Measurements from ENCODE around the gene SUCO. TPM values are rescaled to one million over a fixed set of nuclear protein-coding genes. Genes with fewer than 3 reads are reported as not detected.

SUCO gene
- total RNA-seq, 1 donor, result 41.6 TPM

DNA sequence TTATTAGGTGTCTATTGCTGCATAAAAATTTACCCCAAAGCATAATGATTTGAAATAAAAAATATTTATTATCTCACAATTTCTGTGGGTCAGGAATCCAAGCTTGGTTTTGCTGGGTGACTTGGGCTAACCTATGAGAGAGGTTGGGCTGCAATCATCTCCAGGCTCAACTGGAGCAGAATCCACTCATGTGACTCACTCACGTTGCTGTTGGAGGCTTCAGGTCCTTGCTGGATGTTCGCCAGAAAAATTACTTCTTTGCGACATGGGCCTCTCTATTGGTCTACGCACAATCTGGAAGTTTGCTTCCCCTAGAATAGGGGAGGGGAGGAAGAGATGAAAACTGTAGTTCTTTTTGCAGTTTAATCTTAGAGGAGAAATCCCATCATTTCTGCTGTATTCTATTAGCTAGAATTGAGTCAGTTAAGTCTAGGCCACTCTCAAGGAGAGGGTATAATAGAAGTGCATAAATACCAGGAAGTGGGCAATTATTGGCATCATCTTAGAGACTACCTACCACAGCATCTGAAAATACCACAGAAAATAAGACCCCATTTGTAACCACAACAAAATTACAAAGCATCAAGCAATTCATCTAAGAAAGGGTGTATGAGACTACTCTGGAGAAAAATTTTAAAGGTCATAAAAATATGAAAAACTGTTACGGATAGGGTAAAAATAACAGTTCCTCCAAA lies 120.2 kb downstream of the SUCO start:
- H3K4me3 ChIP-seq (ENCODE audit: insufficient read depth, low read length), result no peak overlapping the region
- no peak overlapping the region for H3K27ac ChIP-seq (ENCODE audit: low read depth, low read length)
- peaks cover 7% of the 10 kb centered on the region for H3K4me1 ChIP-seq (ENCODE audit: insufficient read depth, low read length)
- no peaks in the 10 kb centered on the region for H3K9me3 ChIP-seq (ENCODE audit: low read depth, low read length)
- H3K36me3 ChIP-seq (ENCODE audit: insufficient read depth, low read length), result no peaks in the 10 kb centered on the region
- H4K20me1 ChIP-seq (ENCODE audit: insufficient read depth, low read length), result no peaks in the 10 kb centered on the region
- no peak overlapping the region for H3K4me2 ChIP-seq (ENCODE audit: insufficient read depth, low read length)
- H2AFZ ChIP-seq (ENCODE audit: low read length), result no peak overlapping the region
- no peak for DNase-seq (ENCODE audit: insufficient read length, low spot score, missing footprints)
- H3K27me3 ChIP-seq (ENCODE audit: insufficient read depth, low read length), result no peaks in the 10 kb centered on the region
- H3K79me2 ChIP-seq (ENCODE audit: insufficient read depth, low read length), result no peaks in the 10 kb centered on the region
- TF ChIP-seq, protein P1, sequence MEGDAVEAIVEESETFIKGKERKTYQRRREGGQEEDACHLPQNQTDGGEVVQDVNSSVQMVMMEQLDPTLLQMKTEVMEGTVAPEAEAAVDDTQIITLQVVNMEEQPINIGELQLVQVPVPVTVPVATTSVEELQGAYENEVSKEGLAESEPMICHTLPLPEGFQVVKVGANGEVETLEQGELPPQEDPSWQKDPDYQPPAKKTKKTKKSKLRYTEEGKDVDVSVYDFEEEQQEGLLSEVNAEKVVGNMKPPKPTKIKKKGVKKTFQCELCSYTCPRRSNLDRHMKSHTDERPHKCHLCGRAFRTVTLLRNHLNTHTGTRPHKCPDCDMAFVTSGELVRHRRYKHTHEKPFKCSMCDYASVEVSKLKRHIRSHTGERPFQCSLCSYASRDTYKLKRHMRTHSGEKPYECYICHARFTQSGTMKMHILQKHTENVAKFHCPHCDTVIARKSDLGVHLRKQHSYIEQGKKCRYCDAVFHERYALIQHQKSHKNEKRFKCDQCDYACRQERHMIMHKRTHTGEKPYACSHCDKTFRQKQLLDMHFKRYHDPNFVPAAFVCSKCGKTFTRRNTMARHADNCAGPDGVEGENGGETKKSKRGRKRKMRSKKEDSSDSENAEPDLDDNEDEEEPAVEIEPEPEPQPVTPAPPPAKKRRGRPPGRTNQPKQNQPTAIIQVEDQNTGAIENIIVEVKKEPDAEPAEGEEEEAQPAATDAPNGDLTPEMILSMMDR (IDR thresholded peaks at IDR 0.05; ENCODE audit: extremely low read depth, low read depth, low read length), result no peak

DNA sequence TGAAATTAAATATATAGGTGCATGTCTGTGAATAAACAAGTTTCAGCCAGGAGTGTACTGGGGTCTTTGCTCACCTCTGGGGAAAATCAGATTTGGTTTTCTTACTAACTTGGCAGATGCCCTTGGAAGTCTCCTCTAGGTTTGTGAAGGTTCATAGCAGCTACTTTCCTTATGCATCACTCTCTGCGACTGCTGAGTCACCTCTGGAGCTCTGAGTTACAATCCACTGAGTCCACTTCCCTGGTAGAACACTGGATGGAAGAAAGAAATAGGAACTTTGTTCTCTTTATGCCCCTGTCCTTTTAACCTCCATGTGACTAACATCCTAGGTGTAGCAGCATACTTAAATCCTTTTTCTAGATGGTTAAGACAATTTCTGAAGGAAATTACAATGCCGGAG lies 121.6 kb downstream of the SUCO start:
- Histone ChIP-seq H4K20me1 (ENCODE audit: insufficient read depth, low read length) (no peaks in the 10 kb centered on the region), H2AFZ (ENCODE audit: low read length) (no peak overlapping the region), H3K4me1 (ENCODE audit: insufficient read depth, low read length) (peaks cover 4% of the 10 kb centered on the region), H3K36me3 (ENCODE audit: insufficient read depth, low read length) (no peaks in the 10 kb centered on the region), H3K4me3 (ENCODE audit: insufficient read depth, low read length) (no peak overlapping the region), H3K4me2 (ENCODE audit: insufficient read depth, low read length) (no peak overlapping the region), H3K27ac (ENCODE audit: low read depth, low read length) (peak overlapping the region; percentile 1), H3K27me3 (ENCODE audit: insufficient read depth, low read length) (no peaks in the 10 kb centered on the region), H3K9me3 (ENCODE audit: low read depth, low read length) (no peaks in the 10 kb centered on the region), H3K79me2 (ENCODE audit: insufficient read depth, low read length) (no peaks in the 10 kb centered on the region)
- TF ChIP-seq, protein P1 (IDR thresholded peaks at IDR 0.05; ENCODE audit: extremely low read depth, low read depth, low read length), result no peak
- DNase-seq (ENCODE audit: insufficient read length, low spot score, missing footprints), result peak; percentile 87

DNA sequence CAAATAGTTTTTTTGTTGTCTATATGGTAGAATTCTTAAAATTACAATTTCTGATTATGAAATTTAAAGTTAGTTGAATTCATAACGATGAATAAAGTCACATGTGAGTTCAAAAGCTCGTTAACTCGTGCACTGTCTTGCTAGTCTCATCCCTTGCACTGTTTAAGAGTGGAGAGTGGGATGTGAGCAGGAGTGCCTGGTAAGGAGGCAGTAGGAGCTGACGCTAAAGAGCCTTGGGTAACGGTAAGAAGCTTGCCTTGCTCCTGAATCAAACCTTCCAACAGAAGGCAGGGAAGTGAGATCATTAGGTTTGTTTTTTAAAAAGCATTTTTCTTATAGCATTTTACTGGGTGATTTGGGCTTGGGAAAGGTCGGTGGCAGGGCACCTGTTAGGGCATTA lies 123.6 kb downstream of the SUCO start:
- no peak overlapping the region for H2AFZ ChIP-seq (ENCODE audit: low read length)
- H3K27me3 ChIP-seq (ENCODE audit: insufficient read depth, low read length), result no peaks in the 10 kb centered on the region
- no peaks in the 10 kb centered on the region for H3K79me2 ChIP-seq (ENCODE audit: insufficient read depth, low read length)
- H3K9me3 ChIP-seq (ENCODE audit: low read depth, low read length), result no peaks in the 10 kb centered on the region
- no peak overlapping the region for H3K4me2 ChIP-seq (ENCODE audit: insufficient read depth, low read length)
- peaks cover 4% of the 10 kb centered on the region for H3K4me1 ChIP-seq (ENCODE audit: insufficient read depth, low read length)
- H4K20me1 ChIP-seq (ENCODE audit: insufficient read depth, low read length), result no peaks in the 10 kb centered on the region
- H3K27ac ChIP-seq (ENCODE audit: low read depth, low read length), result no peak overlapping the region
- no peak overlapping the region for H3K4me3 ChIP-seq (ENCODE audit: insufficient read depth, low read length)
- peak; percentile 38 for DNase-seq (ENCODE audit: insufficient read length, low spot score, missing footprints)
- TF ChIP-seq, protein P1 (IDR thresholded peaks at IDR 0.05; ENCODE audit: extremely low read depth, low read depth, low read length), result no peak
- no peaks in the 10 kb centered on the region for H3K36me3 ChIP-seq (ENCODE audit: insufficient read depth, low read length)

DNA sequence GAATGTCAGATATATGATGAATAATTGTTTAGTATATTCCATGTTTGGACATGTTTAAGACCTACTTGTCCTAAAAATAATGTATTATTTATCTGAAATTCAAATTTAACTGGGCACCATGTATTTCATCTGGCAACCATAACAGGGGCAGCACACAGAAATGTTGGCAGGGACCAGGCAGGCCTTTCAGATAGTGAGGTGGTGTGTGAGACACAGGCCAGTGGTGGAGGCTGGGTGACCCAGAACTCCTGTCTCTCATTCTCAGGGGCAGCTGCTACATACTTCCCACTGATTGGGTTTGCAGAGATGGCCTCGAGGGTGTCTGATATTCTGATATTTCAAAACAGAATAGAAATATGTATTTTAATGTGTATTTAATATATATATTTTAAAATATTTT lies 124.6 kb downstream of the SUCO start:
- Histone ChIP-seq H3K27ac (ENCODE audit: low read depth, low read length) (no peak overlapping the region), H3K27me3 (ENCODE audit: insufficient read depth, low read length) (no peaks in the 10 kb centered on the region), H3K4me3 (ENCODE audit: insufficient read depth, low read length) (no peak overlapping the region), H3K9me3 (ENCODE audit: low read depth, low read length) (no peaks in the 10 kb centered on the region), H4K20me1 (ENCODE audit: insufficient read depth, low read length) (no peaks in the 10 kb centered on the region), H2AFZ (ENCODE audit: low read length) (no peak overlapping the region), H3K79me2 (ENCODE audit: insufficient read depth, low read length) (no peaks in the 10 kb centered on the region), H3K36me3 (ENCODE audit: insufficient read depth, low read length) (no peaks in the 10 kb centered on the region), H3K4me1 (ENCODE audit: insufficient read depth, low read length) (peaks cover 4% of the 10 kb centered on the region), H3K4me2 (ENCODE audit: insufficient read depth, low read length) (no peak overlapping the region)
- TF ChIP-seq, protein P1 (IDR thresholded peaks at IDR 0.05; ENCODE audit: extremely low read depth, low read depth, low read length), result no peak
- DNase-seq (ENCODE audit: insufficient read length, low spot score, missing footprints), result no peak
